ENCODE data around the gene DYNC1LI1. TPM values are rescaled to one million over a fixed set of nuclear protein-coding genes. Genes with fewer than 3 reads are reported as not detected.

The DYNC1LI1 gene
- polyA plus RNA-seq, 1 of the 3 experiments (the other 2 are of a cell fraction): 15.4 TPM

DNA sequence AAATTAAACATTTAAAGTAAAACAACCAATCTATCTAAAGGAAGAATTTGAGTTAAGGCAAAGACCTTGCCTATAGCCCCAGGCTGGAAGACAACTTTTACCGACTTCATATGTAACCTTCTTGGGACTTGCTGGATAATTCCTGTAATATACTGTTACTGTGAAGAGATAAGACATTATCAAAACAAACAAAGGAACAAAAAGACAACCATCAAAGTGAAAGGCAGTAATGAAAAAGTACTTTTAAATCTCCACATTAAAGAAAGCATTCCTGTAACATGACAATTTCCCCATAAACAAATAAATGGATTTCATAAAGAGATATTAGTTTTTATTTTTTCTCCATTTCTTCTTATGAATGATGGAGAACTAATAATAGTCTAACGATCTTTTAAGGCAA, 70.4 kb downstream of the DYNC1LI1 start:
- no peak overlapping the region for H3K4me3 ChIP-seq (ENCODE audit: low read depth in 2 of 2, low read length in 1 of 2)
- 70% methylated on average over 2 of the region's 2 CpGs for WGBS (ENCODE audit: low lambda C conversion rate)

More for the DNA sequence above, 70.4 kb downstream of the DYNC1LI1 start:
- Histone ChIP-seq H3K79me2 (ENCODE audit: insufficient read depth) (peaks cover 71% of the 10 kb centered on the region), H3K9ac (no peak overlapping the region), H3K9me2 (no peaks in the 10 kb centered on the region), H3K27me3 (ENCODE audit: insufficient read depth) (no peaks in the 10 kb centered on the region), H3F3A (replicated peaks; ENCODE audit: insufficient read depth) (peaks cover 13% of the 10 kb centered on the region), H3K36me3 (replicated peaks in 1 of 2; ENCODE audit: control insufficient read depth in 1 of 2, insufficient read depth in 2 of 2, low read length in 1 of 2) (peaks cover 6 to 14% of the 10 kb centered on the region in 2 experiments), H3K9me3 (no peaks in the 10 kb centered on the region), H4K20me1 (ENCODE audit: insufficient read depth) (peaks cover 42% of the 10 kb centered on the region), H2AFZ (ENCODE audit: low read depth) (no peak overlapping the region), H3K27ac (ENCODE audit: low read depth in 2 of 2, low read length in 1 of 2) (no peak overlapping the region), H3K4me2 (peak overlapping the region; percentile 86), H3K4me1 (ENCODE audit: control insufficient read depth in 1 of 2, insufficient read depth in 2 of 2, low read depth in 1 of 2, low read length in 1 of 2) (peaks cover 0 to 10% of the 10 kb centered on the region in 2 experiments; a peak in 3 of 4 replicates)
- DNase-seq: no peak
- POLR2A ChIA-PET: no interaction called here
- CTCF ChIA-PET: interaction anchor here (2.7 to 2.9 kb wide), 2 partner anchors 10 to 32 kb away, joined by 10 to 15 read pairs; no protein-coding TSS in a partner anchor
- TF ChIP-seq SIN3A (IDR thresholded peaks at IDR 0.05; ENCODE audit: borderline replicate concordance, low read depth, low read length): no peak
- TF ChIP-seq RCOR1 (IDR thresholded peaks at IDR 0.05; ENCODE audit: low read length): no peak
- TF ChIP-seq CHD2 (IDR thresholded peaks at IDR 0.05; ENCODE audit: low read length, partially characterized antibody): no peak
- TF ChIP-seq, protein P1, sequence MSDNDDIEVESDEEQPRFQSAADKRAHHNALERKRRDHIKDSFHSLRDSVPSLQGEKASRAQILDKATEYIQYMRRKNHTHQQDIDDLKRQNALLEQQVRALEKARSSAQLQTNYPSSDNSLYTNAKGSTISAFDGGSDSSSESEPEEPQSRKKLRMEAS (IDR thresholded peaks at IDR 0.05; ENCODE audit: low read depth): no peak
- no peak for TF ChIP-seq EZH2phosphoT487 (IDR thresholded peaks at IDR 0.05; ENCODE audit: borderline replicate concordance, low read depth)
- TF ChIP-seq FOXJ3 (CRISPR knock-in tag; IDR thresholded peaks at IDR 0.05): no peak
- no peak for TF ChIP-seq FOXM1 (IDR thresholded peaks at IDR 0.05; ENCODE audit: low read depth)
- no peak for TF ChIP-seq SMC3 (IDR thresholded peaks at IDR 0.05; ENCODE audit: low read depth, low read length)
- TF ChIP-seq MXI1 (IDR thresholded peaks at IDR 0.05; ENCODE audit: low read depth, low read length): no peak
- TF ChIP-seq PBX3 (IDR thresholded peaks at IDR 0.05): no peak
- TF ChIP-seq FOSL2 (IDR thresholded peaks at IDR 0.05; ENCODE audit: borderline replicate concordance, low read depth): no peak
- TF ChIP-seq POLR2AphosphoS5 (IDR thresholded peaks at IDR 0.05; ENCODE audit: low read depth, low read length): no peak
- TF ChIP-seq, protein P2, sequence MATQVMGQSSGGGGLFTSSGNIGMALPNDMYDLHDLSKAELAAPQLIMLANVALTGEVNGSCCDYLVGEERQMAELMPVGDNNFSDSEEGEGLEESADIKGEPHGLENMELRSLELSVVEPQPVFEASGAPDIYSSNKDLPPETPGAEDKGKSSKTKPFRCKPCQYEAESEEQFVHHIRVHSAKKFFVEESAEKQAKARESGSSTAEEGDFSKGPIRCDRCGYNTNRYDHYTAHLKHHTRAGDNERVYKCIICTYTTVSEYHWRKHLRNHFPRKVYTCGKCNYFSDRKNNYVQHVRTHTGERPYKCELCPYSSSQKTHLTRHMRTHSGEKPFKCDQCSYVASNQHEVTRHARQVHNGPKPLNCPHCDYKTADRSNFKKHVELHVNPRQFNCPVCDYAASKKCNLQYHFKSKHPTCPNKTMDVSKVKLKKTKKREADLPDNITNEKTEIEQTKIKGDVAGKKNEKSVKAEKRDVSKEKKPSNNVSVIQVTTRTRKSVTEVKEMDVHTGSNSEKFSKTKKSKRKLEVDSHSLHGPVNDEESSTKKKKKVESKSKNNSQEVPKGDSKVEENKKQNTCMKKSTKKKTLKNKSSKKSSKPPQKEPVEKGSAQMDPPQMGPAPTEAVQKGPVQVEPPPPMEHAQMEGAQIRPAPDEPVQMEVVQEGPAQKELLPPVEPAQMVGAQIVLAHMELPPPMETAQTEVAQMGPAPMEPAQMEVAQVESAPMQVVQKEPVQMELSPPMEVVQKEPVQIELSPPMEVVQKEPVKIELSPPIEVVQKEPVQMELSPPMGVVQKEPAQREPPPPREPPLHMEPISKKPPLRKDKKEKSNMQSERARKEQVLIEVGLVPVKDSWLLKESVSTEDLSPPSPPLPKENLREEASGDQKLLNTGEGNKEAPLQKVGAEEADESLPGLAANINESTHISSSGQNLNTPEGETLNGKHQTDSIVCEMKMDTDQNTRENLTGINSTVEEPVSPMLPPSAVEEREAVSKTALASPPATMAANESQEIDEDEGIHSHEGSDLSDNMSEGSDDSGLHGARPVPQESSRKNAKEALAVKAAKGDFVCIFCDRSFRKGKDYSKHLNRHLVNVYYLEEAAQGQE (IDR thresholded peaks at IDR 0.05; ENCODE audit: low read depth, low read length): no peak
- no peak for TF ChIP-seq IRF3 (IDR thresholded peaks at IDR 0.05; ENCODE audit: low read depth, low read length)
- TF ChIP-seq, protein P3, sequence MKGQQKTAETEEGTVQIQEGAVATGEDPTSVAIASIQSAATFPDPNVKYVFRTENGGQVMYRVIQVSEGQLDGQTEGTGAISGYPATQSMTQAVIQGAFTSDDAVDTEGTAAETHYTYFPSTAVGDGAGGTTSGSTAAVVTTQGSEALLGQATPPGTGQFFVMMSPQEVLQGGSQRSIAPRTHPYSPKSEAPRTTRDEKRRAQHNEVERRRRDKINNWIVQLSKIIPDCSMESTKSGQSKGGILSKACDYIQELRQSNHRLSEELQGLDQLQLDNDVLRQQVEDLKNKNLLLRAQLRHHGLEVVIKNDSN (IDR thresholded peaks at IDR 0.05; ENCODE audit: borderline replicate concordance, low read depth): no peak
- no peak for TF ChIP-seq CTCF (IDR thresholded peaks at IDR 0.05)

Measured in SK-N-SH (cell line).